GM13976 (cell line): Measurements from ENCODE around the gene WASF3.

Experiments used
- DNase-seq: peaks from one replicate; pipeline ENCODE4 v3.0.0; 2012; ENCODE audit warnings: low spot score
- CTCF ChIP-seq: IDR thresholded peaks from 2 replicates; pipeline ENCODE4 v1.5.1; 2012; ENCODE audit warnings: borderline replicate concordance, mild to moderate bottlenecking; ENCODE audit not compliant: insufficient read depth; ENCODE audit errors: extremely low read depth, missing control alignments, control extremely low read depth
- in situ Hi-C: fragments of 300-500 bp; cut with MboI; formaldehyde crosslinking; loops from one replicate; pipeline ENCODE4 v1.12.0; 2022; ENCODE audit warnings: low sequenced_read_pairs, mixed read lengths, inconsistent platforms; ENCODE audit not compliant: unreplicated experiment

The WASF3 gene

GRCh38 chr13:26522571-26522970 is 34.9 kb upstream of the WASF3 start:
- no peak for TF ChIP-seq CTCF
- in situ Hi-C loops = no loop called here
- no peak for DNase-seq

- in situ Hi-C loops = no loop called here
- TF ChIP-seq CTCF = no peak
- DNase-seq = no peak
Measured at GRCh38 chr13:26523007-26523406, 34.5 kb upstream of the WASF3 start.

GRCh38 chr13:26525528-26525927 is 32.0 kb upstream of the WASF3 start:
- no peak for DNase-seq
- in situ Hi-C loops = no loop called here
- no peak for TF ChIP-seq CTCF

GRCh38 chr13:26526702-26527216 is 30.7 kb upstream of the WASF3 start:
- in situ Hi-C loops = no loop called here

GRCh38 chr13:26528527-26528926 is 29.0 kb upstream of the WASF3 start:
- no peak for DNase-seq
- in situ Hi-C loops = no loop called here
- TF ChIP-seq CTCF = no peak

More at GRCh38 chr13:26526702-26527216, 30.7 kb upstream of the WASF3 start:
- DNase-seq = no peak
- TF ChIP-seq CTCF = no peak

GRCh38 chr13:26529441-26529840 is 28.0 kb upstream of the WASF3 start:
- peak; percentile 41 for DNase-seq
- no peak for TF ChIP-seq CTCF
- in situ Hi-C loops = no loop called here

GRCh38 chr13:26531742-26532141 is 25.7 kb upstream of the WASF3 start:
- in situ Hi-C loops = no loop called here
- no peak for TF ChIP-seq CTCF
- no peak for DNase-seq
